ENCODE measurements around the gene FOXP1. TPM values are rescaled to one million over a fixed set of nuclear protein-coding genes. Genes with fewer than 3 reads are reported as not detected.
A peak's percentile ranks its signal among the peaks of the same experiment; 100 is the strongest.

Gene FOXP1
- total RNA-seq, 1 experiment from 2014 or later = 58.4 TPM

DNA sequence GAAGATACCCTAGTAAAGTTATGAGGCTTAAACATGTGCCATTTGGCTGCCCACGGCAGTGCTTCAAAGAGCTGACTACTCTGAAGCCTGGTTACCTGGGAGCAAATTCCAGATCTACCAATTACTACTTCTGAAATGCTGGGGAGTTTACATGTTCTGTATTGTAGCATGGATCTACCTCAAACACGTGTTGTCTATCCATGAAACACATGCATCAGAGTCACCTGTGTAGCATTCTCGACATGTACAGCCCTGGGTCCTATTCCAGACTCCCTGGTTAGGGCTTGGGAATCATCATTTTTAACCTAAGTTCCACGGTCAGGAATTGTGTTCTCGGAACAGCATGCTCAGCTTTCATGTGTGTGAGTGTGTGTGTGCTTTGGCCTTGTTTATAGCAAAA lies 671.8 kb downstream of the FOXP1 start:
- H3K36me3 ChIP-seq (ENCODE audit: insufficient read depth, low read length, poor library complexity, severe bottlenecking) = no peaks in the 10 kb centered on the region
- H3K9me3 ChIP-seq (ENCODE audit: low read depth, low read length, poor library complexity, severe bottlenecking) = no peaks in the 10 kb centered on the region
- H3K4me1 ChIP-seq (ENCODE audit: insufficient read depth, low read length, poor library complexity, severe bottlenecking) = peaks cover 3% of the 10 kb centered on the region
- ChIA-PET CTCF (no interaction called here), POLR2A (ENCODE audit: low non-redundant PET) (no interaction called here)
- H3K27me3 ChIP-seq (replicated peaks; ENCODE audit: insufficient read depth, low read depth, low read length, poor library complexity) = no peaks in the 10 kb centered on the region
- H3K4me3 ChIP-seq (ENCODE audit: low read depth, low read length, poor library complexity, severe bottlenecking) = no peak overlapping the region
- no TSS peak for BruUV-seq (replicated peaks)
- DNase-seq (ENCODE audit: low spot score) = no peak
- intact Hi-C loops (cut with micrococcal nuclease; ENCODE audit: unreplicated experiment) = no loop called here
- no peak overlapping the region for H3K27ac ChIP-seq (ENCODE audit: low read depth, low read length, poor library complexity, severe bottlenecking)
- no peak for TF ChIP-seq EZH2 (IDR thresholded peaks at IDR 0.05; ENCODE audit: borderline replicate concordance, low read depth, low read length, poor library complexity, severe bottlenecking)
- TF ChIP-seq, protein P1, sequence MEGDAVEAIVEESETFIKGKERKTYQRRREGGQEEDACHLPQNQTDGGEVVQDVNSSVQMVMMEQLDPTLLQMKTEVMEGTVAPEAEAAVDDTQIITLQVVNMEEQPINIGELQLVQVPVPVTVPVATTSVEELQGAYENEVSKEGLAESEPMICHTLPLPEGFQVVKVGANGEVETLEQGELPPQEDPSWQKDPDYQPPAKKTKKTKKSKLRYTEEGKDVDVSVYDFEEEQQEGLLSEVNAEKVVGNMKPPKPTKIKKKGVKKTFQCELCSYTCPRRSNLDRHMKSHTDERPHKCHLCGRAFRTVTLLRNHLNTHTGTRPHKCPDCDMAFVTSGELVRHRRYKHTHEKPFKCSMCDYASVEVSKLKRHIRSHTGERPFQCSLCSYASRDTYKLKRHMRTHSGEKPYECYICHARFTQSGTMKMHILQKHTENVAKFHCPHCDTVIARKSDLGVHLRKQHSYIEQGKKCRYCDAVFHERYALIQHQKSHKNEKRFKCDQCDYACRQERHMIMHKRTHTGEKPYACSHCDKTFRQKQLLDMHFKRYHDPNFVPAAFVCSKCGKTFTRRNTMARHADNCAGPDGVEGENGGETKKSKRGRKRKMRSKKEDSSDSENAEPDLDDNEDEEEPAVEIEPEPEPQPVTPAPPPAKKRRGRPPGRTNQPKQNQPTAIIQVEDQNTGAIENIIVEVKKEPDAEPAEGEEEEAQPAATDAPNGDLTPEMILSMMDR (conservative IDR thresholded peaks at IDR 0.05; ENCODE audit: low read depth, low read length) = no peak

DNA sequence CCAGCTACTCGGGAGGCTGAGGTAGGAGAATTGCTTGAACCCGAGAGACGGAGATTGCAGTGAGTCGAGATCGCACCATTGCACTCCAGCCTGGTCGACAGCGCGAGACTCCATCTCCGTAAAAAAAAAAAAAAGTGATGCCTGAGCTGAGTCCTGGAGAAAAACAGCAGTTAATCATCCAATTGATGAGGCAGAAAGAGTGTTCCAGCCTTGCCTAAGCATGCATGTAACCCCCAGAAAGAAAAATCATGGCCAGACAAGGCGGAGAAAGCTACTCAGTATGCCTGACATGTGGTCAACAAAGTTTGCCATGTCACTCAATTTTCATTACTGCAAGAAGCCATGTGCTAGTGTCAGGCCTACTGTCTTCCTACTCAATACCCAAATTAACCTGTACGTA lies 678.0 kb downstream of the FOXP1 start:
- no peak for DNase-seq (ENCODE audit: low spot score)
- ChIA-PET CTCF (no interaction called here), POLR2A (ENCODE audit: low non-redundant PET) (no interaction called here)
- no peaks in the 10 kb centered on the region for H3K27me3 ChIP-seq (replicated peaks; ENCODE audit: insufficient read depth, low read depth, low read length, poor library complexity)
- TF ChIP-seq, protein P1 (conservative IDR thresholded peaks at IDR 0.05; ENCODE audit: low read depth, low read length) = no peak
- TF ChIP-seq EZH2 (IDR thresholded peaks at IDR 0.05; ENCODE audit: borderline replicate concordance, low read depth, low read length, poor library complexity, severe bottlenecking) = no peak
- no peak overlapping the region for H3K27ac ChIP-seq (ENCODE audit: low read depth, low read length, poor library complexity, severe bottlenecking)
- no peaks in the 10 kb centered on the region for H3K36me3 ChIP-seq (ENCODE audit: insufficient read depth, low read length, poor library complexity, severe bottlenecking)
- H3K4me1 ChIP-seq (ENCODE audit: insufficient read depth, low read length, poor library complexity, severe bottlenecking) = no peaks in the 10 kb centered on the region
- BruUV-seq (replicated peaks) = no TSS peak
- intact Hi-C loops (cut with micrococcal nuclease; ENCODE audit: unreplicated experiment) = no loop called here
- H3K9me3 ChIP-seq (ENCODE audit: low read depth, low read length, poor library complexity, severe bottlenecking) = no peaks in the 10 kb centered on the region
- H3K4me3 ChIP-seq (ENCODE audit: low read depth, low read length, poor library complexity, severe bottlenecking) = no peak overlapping the region

Small RNAs within 50 kb of the gene (microRNA-seq; reads per million reads assigned to microRNA genes)
- 15.4 reads per million, percentile 38 among the genes with 10 or more reads in this experiment for gene MIR1284

Other genes starting within 250 kb of the FOXP1 start
- gene EIF4E3, start 141.7 kb upstream of the FOXP1 start, total RNA-seq (2021) = 3.1 and 4.6 TPM in 2 replicates
- 6.4 and 8.1 TPM in 2 replicates for gene GPR27, start 170.1 kb upstream of the FOXP1 start, total RNA-seq (2021)
- gene PROK2, start 201.4 kb upstream of the FOXP1 start, total RNA-seq (2021) = 1.2 and 1.6 TPM in 2 replicates